ENCODE data around the gene SLC7A14.

SLC7A14 gene

GRCh38 chr3:170469151-170470062, 116.5 kb downstream of the SLC7A14 start:
- no peak for DNase-seq

GRCh38 chr3:170467571-170468147, 118.2 kb downstream of the SLC7A14 start:
- DNase-seq, result no peak

- DNase-seq, result no peak
Measured at GRCh38 chr3:170467007-170467406, 118.9 kb downstream of the SLC7A14 start.

GRCh38 chr3:170465955-170466354, 119.9 kb downstream of the SLC7A14 start:
- no peak for DNase-seq

- DNase-seq, result no peak
Measured at GRCh38 chr3:170463011-170463410, 122.9 kb downstream of the SLC7A14 start.

GRCh38 chr3:170458285-170458684, 127.6 kb downstream of the SLC7A14 start:
- DNase-seq, result no peak

GRCh38 chr3:170454509-170454908, 131.4 kb downstream of the SLC7A14 start:
- no peak for DNase-seq

- no peak for DNase-seq
Measured at GRCh38 chr3:170450039-170450438, 135.8 kb downstream of the SLC7A14 start.

GRCh38 chr3:170448584-170448983, 137.3 kb downstream of the SLC7A14 start:
- no peak for DNase-seq

- no peak for DNase-seq
Measured at GRCh38 chr3:170443457-170443856, 142.4 kb downstream of the SLC7A14 start.

GRCh38 chr3:170442947-170443346, 142.9 kb downstream of the SLC7A14 start:
- no peak for DNase-seq

GRCh38 chr3:170441412-170441811, 144.5 kb downstream of the SLC7A14 start:
- no peak for DNase-seq

GRCh38 chr3:170440344-170440743, 145.5 kb downstream of the SLC7A14 start:
- DNase-seq, result no peak

GRCh38 chr3:170438836-170439235, 147.0 kb downstream of the SLC7A14 start:
- DNase-seq, result no peak

- DNase-seq, result no peak
Measured at GRCh38 chr3:170437696-170438407, 148.0 kb downstream of the SLC7A14 start.

GRCh38 chr3:170437176-170437575, 148.7 kb downstream of the SLC7A14 start:
- DNase-seq, result no peak

- DNase-seq, result no peak
Measured at GRCh38 chr3:170436697-170437096, 149.2 kb downstream of the SLC7A14 start.

- DNase-seq, result no peak
Measured at GRCh38 chr3:170432416-170432815, 153.5 kb downstream of the SLC7A14 start.

- no peak for DNase-seq
Measured at GRCh38 chr3:170431054-170431453, 154.8 kb downstream of the SLC7A14 start.

- DNase-seq, result no peak
Measured at GRCh38 chr3:170429050-170429449, 156.8 kb downstream of the SLC7A14 start.

- no peak for DNase-seq
Measured at GRCh38 chr3:170428095-170428494, 157.8 kb downstream of the SLC7A14 start.

- DNase-seq, result no peak
Measured at GRCh38 chr3:170426240-170426797, 159.6 kb downstream of the SLC7A14 start.

- no peak for DNase-seq
Measured at GRCh38 chr3:170425491-170426239, 160.2 kb downstream of the SLC7A14 start.
